GM12801 (cell line): ENCODE results near the gene RMI1.

Source experiments
- TF ChIP-seq, protein P1 (sequence below): IDR thresholded peaks from one replicate; pipeline ENCODE4 v1.5.1; 2011; ENCODE audit warnings: control low read depth; ENCODE audit not compliant: insufficient read length; ENCODE audit errors: extremely low read depth

The RMI1 gene

DNA sequence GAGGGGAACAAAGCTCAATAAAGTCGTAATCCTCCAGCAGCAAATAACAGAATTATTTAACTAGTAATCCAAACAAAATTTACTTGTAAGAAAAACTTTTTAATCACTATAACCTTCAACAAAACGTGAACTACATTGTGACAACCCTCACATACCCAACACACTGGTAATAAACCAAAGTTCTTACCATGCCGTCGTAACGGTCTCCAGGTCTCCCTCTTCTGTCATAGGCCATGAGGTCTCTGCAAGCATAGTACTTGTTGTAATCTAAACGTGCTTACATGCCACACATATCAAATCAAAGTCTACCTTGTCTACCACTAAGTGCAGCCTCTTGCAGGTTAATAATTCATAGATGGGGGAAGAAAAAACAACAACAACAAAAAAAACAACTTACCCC, 9.1 kb upstream of the RMI1 start:
- TF ChIP-seq, protein P1, sequence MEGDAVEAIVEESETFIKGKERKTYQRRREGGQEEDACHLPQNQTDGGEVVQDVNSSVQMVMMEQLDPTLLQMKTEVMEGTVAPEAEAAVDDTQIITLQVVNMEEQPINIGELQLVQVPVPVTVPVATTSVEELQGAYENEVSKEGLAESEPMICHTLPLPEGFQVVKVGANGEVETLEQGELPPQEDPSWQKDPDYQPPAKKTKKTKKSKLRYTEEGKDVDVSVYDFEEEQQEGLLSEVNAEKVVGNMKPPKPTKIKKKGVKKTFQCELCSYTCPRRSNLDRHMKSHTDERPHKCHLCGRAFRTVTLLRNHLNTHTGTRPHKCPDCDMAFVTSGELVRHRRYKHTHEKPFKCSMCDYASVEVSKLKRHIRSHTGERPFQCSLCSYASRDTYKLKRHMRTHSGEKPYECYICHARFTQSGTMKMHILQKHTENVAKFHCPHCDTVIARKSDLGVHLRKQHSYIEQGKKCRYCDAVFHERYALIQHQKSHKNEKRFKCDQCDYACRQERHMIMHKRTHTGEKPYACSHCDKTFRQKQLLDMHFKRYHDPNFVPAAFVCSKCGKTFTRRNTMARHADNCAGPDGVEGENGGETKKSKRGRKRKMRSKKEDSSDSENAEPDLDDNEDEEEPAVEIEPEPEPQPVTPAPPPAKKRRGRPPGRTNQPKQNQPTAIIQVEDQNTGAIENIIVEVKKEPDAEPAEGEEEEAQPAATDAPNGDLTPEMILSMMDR: no peak

DNA sequence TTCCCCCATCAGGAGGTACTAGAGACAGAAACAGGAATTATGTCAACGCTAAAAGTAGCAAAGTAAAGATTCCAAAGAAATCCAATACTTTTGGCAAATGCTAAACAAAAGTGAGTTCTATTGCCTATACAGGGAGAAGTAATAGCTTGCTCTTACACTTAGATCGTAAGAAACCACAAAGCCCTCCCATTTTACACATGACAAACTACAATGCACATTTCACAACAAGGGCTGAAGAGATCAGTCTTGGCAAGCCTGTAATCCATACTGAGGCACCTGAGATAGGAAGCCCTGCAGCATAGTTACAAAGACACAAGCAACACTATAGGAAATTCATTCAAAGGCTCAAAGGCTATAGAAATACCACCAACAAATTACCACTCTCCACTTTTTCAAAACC, 8.3 kb upstream of the RMI1 start:
- TF ChIP-seq, protein P1: no peak

DNA sequence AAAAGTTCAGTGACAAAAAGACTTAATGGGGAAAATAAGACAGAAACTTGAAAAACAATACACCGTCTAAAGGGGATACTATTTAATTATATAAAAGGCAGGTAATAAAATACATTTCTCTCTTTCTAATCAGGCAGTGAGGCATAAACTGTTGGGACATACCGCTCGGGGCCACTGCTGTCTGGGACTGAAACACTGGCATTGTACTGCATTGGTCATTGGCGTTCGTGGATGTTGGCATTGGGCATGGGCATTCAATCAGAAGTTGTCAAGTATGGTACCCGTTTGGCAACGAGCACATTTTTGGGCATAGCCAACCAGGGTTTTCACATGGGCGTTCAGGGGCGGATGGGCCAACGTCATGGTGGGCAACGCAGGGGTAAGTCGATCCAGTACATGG, 5.3 kb upstream of the RMI1 start:
- TF ChIP-seq, protein P1: no peak

DNA sequence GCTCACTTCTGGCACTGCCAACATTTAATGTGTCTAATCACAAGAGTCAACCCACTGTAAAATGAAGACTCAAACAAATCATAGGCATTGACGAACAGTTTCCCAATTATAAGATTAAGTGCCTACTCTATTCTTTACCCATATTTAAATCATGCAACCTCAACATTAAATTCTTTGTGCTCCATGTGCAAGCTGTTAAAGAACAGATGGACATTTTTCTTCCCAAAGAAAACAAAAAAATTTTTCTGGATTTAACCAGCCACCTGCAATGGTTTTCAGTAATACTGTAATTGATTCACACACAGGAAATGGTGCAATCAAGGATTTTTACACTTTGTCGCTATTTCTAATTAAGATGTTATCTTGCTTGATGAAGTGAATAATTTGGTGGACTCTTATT, 4.2 kb upstream of the RMI1 start:
- TF ChIP-seq, protein P1: no peak

DNA sequence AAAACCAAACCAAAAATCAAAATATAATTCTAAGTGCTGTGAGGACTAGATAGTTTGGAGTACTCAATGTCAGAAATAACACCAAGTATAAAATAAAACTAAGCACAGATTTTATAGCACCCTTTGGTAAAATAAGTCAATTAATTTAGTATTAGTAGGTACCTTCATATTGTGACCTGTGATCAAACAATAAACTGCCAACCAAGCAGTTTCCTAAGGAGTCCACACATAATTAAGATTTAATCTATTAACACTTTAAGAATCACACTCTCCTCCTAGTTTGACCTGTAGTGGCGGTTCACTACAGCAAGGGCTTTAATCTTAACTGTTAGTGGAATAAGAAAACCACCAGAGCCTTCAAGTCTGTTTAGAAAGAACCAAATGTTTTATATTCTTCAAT, 3.4 kb upstream of the RMI1 start:
- TF ChIP-seq, protein P1: no peak

DNA sequence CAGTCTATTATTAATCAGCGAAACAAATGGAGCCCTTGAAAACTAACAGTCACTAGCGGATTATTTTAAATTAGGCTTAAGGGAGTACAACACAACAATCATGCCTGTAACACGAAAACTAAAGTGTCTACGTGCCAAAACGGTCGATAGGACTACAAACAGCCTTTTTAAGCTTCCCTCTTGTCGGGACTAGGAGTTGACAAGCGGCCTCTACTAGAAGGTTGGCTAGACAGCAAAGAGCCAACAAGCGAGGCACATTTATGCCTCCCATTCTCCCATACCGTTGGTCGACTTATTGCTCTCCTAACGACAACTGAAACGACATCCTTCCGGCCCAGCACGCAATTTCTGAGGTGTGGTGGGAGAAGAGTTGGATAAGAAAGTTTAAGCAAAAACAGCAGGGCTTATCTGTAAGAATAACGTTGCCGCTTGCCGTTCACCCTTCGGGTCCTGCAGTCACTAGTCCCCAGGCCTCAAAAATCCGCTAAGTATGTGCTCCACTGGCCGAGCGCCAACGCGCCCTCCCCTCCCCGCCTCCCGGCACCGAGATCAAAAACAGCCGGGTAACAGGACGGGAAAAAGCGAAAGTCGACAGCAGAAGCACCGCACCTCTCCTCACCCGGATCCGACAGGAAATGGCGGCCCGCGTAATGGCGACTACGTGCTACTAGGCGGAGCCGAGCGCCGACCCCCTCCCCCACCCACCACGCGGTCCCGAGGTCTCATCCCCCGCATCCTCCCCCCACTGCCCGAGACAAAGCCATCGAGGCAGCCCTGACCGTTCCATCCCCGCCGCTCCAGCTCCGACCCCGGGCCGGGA, 1.4 kb upstream of the RMI1 start:
- TF ChIP-seq, protein P1: no peak

DNA sequence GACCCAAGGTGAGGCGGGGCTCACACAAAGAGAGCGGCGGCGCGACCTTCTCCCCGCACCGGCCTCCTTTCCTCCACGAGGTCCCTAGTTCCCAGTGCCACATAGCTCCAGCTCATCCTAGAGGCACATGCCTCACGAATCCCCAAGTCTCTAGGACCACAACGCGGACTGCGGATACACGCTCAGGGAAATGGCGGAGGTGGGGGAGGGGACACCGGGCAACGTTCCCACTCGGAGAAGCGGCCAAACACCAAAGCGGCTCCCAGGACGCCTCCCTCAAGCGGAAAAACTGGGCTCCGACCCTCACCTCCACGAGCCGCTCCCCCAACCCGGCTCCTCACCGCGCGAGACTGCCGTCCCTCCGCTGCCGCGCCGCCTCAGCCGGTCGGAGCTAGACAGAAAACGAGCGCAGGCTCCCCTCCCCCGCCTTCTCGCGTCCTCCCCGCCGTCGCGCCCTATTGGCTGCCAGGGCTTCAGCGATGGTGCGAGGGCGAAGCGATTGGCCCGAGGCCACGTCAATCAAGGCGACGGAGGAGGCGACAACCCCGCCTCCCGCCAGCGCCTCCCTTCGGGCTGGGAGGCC, 702 bp upstream of the RMI1 start, which contains the start of gene HNRNPK:
HNRNPK (minus strand) TSS at position 404 of the 583 bp plus-strand sequence. CDS start 1,963 bp downstream, outside the sequence.
- TF ChIP-seq, protein P1: no peak
